Skeletal muscle satellite cell (primary cell): Measurements from ENCODE around the gene CENPE.
"Not testable (repeated sequence)": the region's sequence is repeated elsewhere in the genome, so short reads cannot be mapped to it uniquely, and the experiment has no call there.

Experiments
- H3K27me3 ChIP-seq: 2 replicates; pipeline ENCODE4 v1.7.0; 2013; ENCODE audit warnings: low read length; ENCODE audit not compliant: control insufficient read depth, insufficient read depth
- H3K36me3 ChIP-seq: 2 replicates; pipeline ENCODE4 v1.7.0; 2013; ENCODE audit warnings: mild to moderate bottlenecking, control low read depth, low read length; ENCODE audit not compliant: insufficient read depth
- H3K4me1 ChIP-seq: 2 replicates; pipeline ENCODE4 v1.7.0; 2013; ENCODE audit warnings: low read length; ENCODE audit not compliant: control insufficient read depth, insufficient read depth
- H3K4me2 ChIP-seq: 2 replicates; pipeline ENCODE4 v1.7.0; 2013; ENCODE audit warnings: mild to moderate bottlenecking, low read length
- H3K4me3 ChIP-seq: 2 replicates; pipeline ENCODE4 v1.7.0; 2013; ENCODE audit warnings: low read length
- H3K9ac ChIP-seq: 2 replicates; pipeline ENCODE4 v1.7.0; 2013; ENCODE audit warnings: mild to moderate bottlenecking, low read depth, low read length, moderate library complexity
- H3K9me3 ChIP-seq: replicated peaks from 2 replicates; pipeline ENCODE4 v1.7.0; 2013; ENCODE audit warnings: mild to moderate bottlenecking, control low read depth, low read length

The CENPE gene

DNA sequence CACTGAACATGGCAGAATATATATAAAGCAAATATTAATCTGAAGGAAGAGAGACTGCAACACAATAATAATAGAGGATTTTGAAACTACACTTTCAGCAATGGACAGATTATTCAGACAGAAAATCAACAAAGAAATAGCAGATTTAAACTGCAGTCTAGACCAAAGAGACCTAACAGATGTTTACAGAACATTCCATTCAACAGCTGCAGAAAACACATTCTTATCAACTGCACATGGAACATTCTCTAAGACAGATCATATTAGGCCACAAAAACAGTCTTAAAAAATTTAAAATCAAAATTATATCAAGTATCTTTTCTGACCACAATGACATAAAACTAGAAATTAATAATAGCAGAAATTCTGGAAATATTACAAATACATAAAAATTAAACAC, 27.1 kb downstream of the CENPE start:
- Histone ChIP-seq H3K27me3 (no peaks in the 10 kb centered on the region), H3K36me3 (peaks cover 28% of the 10 kb centered on the region), H3K9ac (peak overlapping the region; percentile 9), H3K9me3 (peaks cover 11% of the 10 kb centered on the region), H3K4me1 (no peaks in the 10 kb centered on the region), H3K4me2 (peak overlapping the region; percentile 39), H3K4me3 (no peak overlapping the region)

DNA sequence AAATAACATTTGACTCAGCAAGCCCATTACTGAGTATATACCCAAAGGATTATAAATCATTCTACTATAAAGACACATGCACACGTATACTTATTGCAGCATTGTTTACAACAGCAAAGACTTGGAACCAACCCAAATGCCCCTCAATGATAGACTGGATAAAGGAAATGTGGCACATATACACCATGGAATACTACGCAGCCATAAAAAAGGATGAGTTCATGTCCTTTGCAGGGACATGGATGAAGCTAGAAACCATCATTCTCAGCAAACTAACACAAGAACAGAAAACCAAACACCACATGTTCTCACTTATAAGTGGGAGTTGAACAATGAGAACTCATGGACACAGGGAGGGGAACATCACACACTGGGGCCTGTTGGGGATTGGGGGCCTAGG, 28.4 kb downstream of the CENPE start:
- H3K9me3 ChIP-seq, result peaks cover 11% of the 10 kb centered on the region
- H3K4me2 ChIP-seq, H3K9ac ChIP-seq, H3K4me3 ChIP-seq, H3K27me3 ChIP-seq, H3K4me1 ChIP-seq: not testable (repeated sequence)
- H3K36me3 ChIP-seq, result peaks cover 23% of the 10 kb centered on the region

- Histone ChIP-seq H3K4me2 (no peak overlapping the region), H3K9me3 (peaks cover 11% of the 10 kb centered on the region), H3K4me1 (no peaks in the 10 kb centered on the region), H3K9ac (no peak overlapping the region), H3K4me3 (no peak overlapping the region), H3K36me3 (peaks cover 23% of the 10 kb centered on the region), H3K27me3 (no peaks in the 10 kb centered on the region)
Measured at GRCh38 chr4:103168993-103169392, 29.1 kb downstream of the CENPE start.

DNA sequence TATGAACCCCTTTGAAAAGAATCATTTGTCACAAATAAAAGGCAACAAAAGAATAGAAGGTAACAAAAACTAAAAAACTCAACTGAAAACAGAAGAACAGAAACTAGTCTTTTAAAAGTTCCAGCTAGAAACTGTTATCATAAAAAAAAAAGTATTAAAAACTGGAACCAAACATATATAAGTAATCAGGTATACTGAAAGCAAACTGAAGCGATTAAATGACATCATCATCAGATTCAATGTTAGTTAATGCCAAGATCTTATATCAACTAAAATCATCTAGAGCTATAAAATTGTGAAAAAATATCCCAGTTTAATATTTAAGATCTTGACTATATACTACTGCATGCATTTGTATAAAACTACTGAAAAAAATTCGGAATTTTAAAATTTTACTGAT, 36.0 kb downstream of the CENPE start:
- no peak overlapping the region for H3K4me3 ChIP-seq
- H3K9ac ChIP-seq, result no peak overlapping the region
- H3K9me3 ChIP-seq, result no peaks in the 10 kb centered on the region
- no peaks in the 10 kb centered on the region for H3K4me1 ChIP-seq
- peaks cover 20% of the 10 kb centered on the region for H3K36me3 ChIP-seq
- H3K27me3 ChIP-seq, result no peaks in the 10 kb centered on the region
- no peak overlapping the region for H3K4me2 ChIP-seq

DNA sequence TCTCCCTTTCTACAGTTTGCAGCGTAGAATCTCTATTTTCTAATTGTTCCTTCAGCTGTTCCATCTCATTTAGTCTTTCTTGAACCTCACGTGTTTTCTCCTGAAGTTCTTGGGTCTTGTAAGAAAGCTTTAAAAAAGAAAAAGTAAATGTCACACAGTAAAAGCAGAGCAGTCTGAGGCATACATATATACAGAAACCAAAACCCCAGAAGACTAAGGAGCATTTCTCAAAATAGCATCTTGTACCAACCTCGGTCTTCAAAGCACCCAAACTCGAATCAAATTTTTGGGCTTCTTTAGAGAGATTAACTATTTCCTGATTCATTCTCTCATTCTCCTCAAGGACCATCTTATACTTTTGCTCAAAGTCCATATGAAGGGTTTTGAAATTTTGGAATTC, 39.4 kb downstream of the CENPE start:
- no peaks in the 10 kb centered on the region for H3K27me3 ChIP-seq
- H3K36me3 ChIP-seq, result peaks cover 33% of the 10 kb centered on the region
- H3K9ac ChIP-seq, result no peak overlapping the region
- no peaks in the 10 kb centered on the region for H3K9me3 ChIP-seq
- no peak overlapping the region for H3K4me3 ChIP-seq
- no peak overlapping the region for H3K4me2 ChIP-seq
- no peaks in the 10 kb centered on the region for H3K4me1 ChIP-seq

- H3K4me2 ChIP-seq, result no peak overlapping the region
- H3K4me3 ChIP-seq, result no peak overlapping the region
- H3K36me3 ChIP-seq, result peaks cover 37% of the 10 kb centered on the region
- no peak overlapping the region for H3K9ac ChIP-seq
- no peaks in the 10 kb centered on the region for H3K9me3 ChIP-seq
- H3K4me1 ChIP-seq, result peaks cover 7% of the 10 kb centered on the region
- no peaks in the 10 kb centered on the region for H3K27me3 ChIP-seq
Measured at GRCh38 chr4:103156106-103156505, 42.0 kb downstream of the CENPE start.

GRCh38 chr4:103152381-103152780, 45.8 kb downstream of the CENPE start:
- Histone ChIP-seq H3K9ac (no peak overlapping the region), H3K36me3 (peaks cover 34% of the 10 kb centered on the region), H3K4me1 (peaks cover 17% of the 10 kb centered on the region), H3K4me2 (no peak overlapping the region), H3K9me3 (no peaks in the 10 kb centered on the region), H3K4me3 (no peak overlapping the region), H3K27me3 (no peaks in the 10 kb centered on the region)

GRCh38 chr4:103150677-103151076, 47.5 kb downstream of the CENPE start:
- peaks cover 17% of the 10 kb centered on the region for H3K4me1 ChIP-seq
- H3K36me3 ChIP-seq, result peaks cover 19% of the 10 kb centered on the region
- peak overlapping the region; percentile 29 for H3K9ac ChIP-seq
- no peak overlapping the region for H3K4me3 ChIP-seq
- H3K27me3 ChIP-seq, result no peaks in the 10 kb centered on the region
- H3K4me2 ChIP-seq, result peak overlapping the region; percentile 39
- no peaks in the 10 kb centered on the region for H3K9me3 ChIP-seq

- Histone ChIP-seq H3K27me3 (no peaks in the 10 kb centered on the region), H3K9ac (no peak overlapping the region), H3K4me3 (no peak overlapping the region), H3K4me2 (no peak overlapping the region), H3K9me3 (no peaks in the 10 kb centered on the region), H3K36me3 (peaks cover 28% of the 10 kb centered on the region), H3K4me1 (no peaks in the 10 kb centered on the region)
Measured at GRCh38 chr4:103144926-103145325, 53.2 kb downstream of the CENPE start.

GRCh38 chr4:103137446-103137827, 60.7 kb downstream of the CENPE start:
- H3K9ac ChIP-seq, result no peak overlapping the region
- H3K4me3 ChIP-seq, result no peak overlapping the region
- peak overlapping the region; percentile 42 for H3K4me2 ChIP-seq
- no peaks in the 10 kb centered on the region for H3K9me3 ChIP-seq
- no peaks in the 10 kb centered on the region for H3K27me3 ChIP-seq
- peaks cover 20% of the 10 kb centered on the region for H3K4me1 ChIP-seq
- peaks cover 32% of the 10 kb centered on the region for H3K36me3 ChIP-seq

DNA sequence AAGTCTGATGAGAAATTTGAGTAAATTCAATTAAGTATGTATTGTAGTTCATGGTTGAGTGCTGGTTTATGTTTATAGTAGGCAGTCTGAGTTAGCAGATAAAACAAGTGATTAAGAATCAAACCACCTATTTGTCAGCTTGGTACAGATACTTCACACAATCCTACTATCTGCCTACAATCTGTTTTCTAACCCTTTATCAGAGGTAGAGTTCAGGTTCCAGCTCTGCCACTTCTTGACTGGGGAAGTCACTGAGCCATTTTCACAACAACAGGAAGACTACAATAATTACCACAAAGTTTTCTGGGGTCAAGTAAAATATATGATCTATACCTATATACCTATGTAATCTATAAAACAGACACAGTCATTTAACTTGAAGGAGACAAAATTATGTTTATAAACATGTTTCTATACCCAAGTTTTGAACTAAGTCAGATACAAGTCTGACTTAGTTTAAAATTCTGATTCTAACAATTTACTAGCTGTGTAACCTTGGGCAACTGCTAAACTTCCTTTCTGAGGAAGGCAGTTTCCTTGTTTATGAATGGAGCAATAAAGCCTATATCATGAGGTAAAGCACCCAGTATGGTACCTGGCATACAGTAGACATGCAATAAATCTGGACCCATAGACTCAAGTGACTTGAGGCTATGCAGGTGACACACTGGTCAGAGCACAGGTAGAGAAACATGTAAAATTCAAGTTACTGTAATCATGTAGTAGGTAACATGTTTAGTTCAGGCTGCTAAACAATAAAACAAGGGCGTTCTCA, 61.3 kb downstream of the CENPE start:
- Histone ChIP-seq H3K9me3 (no peaks in the 10 kb centered on the region), H3K4me1 (peaks cover 20% of the 10 kb centered on the region), H3K27me3 (no peaks in the 10 kb centered on the region), H3K4me3 (no peak overlapping the region), H3K4me2 (peak overlapping the region; percentile 42), H3K36me3 (peaks cover 33% of the 10 kb centered on the region), H3K9ac (peak overlapping the region; percentile 28)

- Histone ChIP-seq H3K9ac (no peak overlapping the region), H3K4me3 (no peak overlapping the region), H3K27me3 (no peaks in the 10 kb centered on the region), H3K36me3 (peaks cover 18% of the 10 kb centered on the region), H3K9me3 (peaks cover 4% of the 10 kb centered on the region), H3K4me1 (no peaks in the 10 kb centered on the region), H3K4me2 (no peak overlapping the region)
Measured at GRCh38 chr4:103129174-103129573, 69.0 kb downstream of the CENPE start.
